ENCODE data around the gene AP3M1.

The AP3M1 gene

GRCh38 chr10:74103560-74104258, 46.9 kb downstream of the AP3M1 start:
- DNase-seq: no peak
- H3K9me3 ChIP-seq (ENCODE audit: control insufficient read depth, low read length): no peaks in the 10 kb centered on the region
- no peaks in the 10 kb centered on the region for H3K27me3 ChIP-seq (replicated peaks; ENCODE audit: control insufficient read depth, insufficient read depth, low read length, poor library complexity, severe bottlenecking)
- H3K27ac ChIP-seq (ENCODE audit: insufficient read depth, low read length, poor library complexity, severe bottlenecking): no peak overlapping the region
- H3K36me3 ChIP-seq (ENCODE audit: control insufficient read depth, insufficient read depth, low read length): peaks cover 58% of the 10 kb centered on the region
- H3K4me1 ChIP-seq (ENCODE audit: control insufficient read depth, insufficient read depth, low read length, poor library complexity, severe bottlenecking): no peaks in the 10 kb centered on the region
- no peak overlapping the region for H3K4me3 ChIP-seq (ENCODE audit: insufficient read depth, low read depth, low read length, poor library complexity, severe bottlenecking)

DNA sequence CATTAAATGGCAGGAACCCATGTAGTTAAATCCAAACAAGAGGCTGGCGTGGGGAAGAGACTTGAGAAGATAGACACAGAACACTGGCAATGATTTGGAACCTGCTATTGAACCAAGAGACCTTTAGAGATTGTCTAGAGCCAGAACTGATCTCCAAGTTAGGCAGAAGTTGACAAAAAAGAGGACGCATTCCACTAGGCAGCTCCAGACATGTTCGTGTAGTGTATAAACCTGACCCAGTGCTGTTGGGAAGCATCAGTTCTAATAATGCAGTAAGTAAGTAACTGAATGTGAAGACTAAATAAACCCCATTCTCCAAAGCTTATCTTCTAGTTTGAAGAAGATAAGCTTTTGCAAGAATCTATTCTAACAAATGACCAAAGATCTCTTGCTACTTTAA, 50.8 kb downstream of the AP3M1 start:
- H3K4me1 ChIP-seq (ENCODE audit: control insufficient read depth, insufficient read depth, low read length, poor library complexity, severe bottlenecking): no peaks in the 10 kb centered on the region
- no peak overlapping the region for H3K4me3 ChIP-seq (ENCODE audit: insufficient read depth, low read depth, low read length, poor library complexity, severe bottlenecking)
- H3K9me3 ChIP-seq (ENCODE audit: control insufficient read depth, low read length): no peaks in the 10 kb centered on the region
- peaks cover 65% of the 10 kb centered on the region for H3K36me3 ChIP-seq (ENCODE audit: control insufficient read depth, insufficient read depth, low read length)
- no peak overlapping the region for H3K27ac ChIP-seq (ENCODE audit: insufficient read depth, low read length, poor library complexity, severe bottlenecking)
- H3K27me3 ChIP-seq (replicated peaks; ENCODE audit: control insufficient read depth, insufficient read depth, low read length, poor library complexity, severe bottlenecking): no peaks in the 10 kb centered on the region
- DNase-seq: no peak

- no peak overlapping the region for H3K27ac ChIP-seq (ENCODE audit: insufficient read depth, low read length, poor library complexity, severe bottlenecking)
These were observed 51.2 kb downstream of the AP3M1 start for GRCh38 chr10:74099420-74099819.

GRCh38 chr10:74097776-74098175, 52.9 kb downstream of the AP3M1 start:
- H3K27ac ChIP-seq (ENCODE audit: insufficient read depth, low read length, poor library complexity, severe bottlenecking): no peak overlapping the region
- H3K9me3 ChIP-seq (ENCODE audit: control insufficient read depth, low read length): no peaks in the 10 kb centered on the region
- no peaks in the 10 kb centered on the region for H3K4me1 ChIP-seq (ENCODE audit: control insufficient read depth, insufficient read depth, low read length, poor library complexity, severe bottlenecking)
- H3K27me3 ChIP-seq (replicated peaks; ENCODE audit: control insufficient read depth, insufficient read depth, low read length, poor library complexity, severe bottlenecking): no peaks in the 10 kb centered on the region
- no peak for DNase-seq
- no peak overlapping the region for H3K4me3 ChIP-seq (ENCODE audit: insufficient read depth, low read depth, low read length, poor library complexity, severe bottlenecking)
- H3K36me3 ChIP-seq (ENCODE audit: control insufficient read depth, insufficient read depth, low read length): peaks cover 67% of the 10 kb centered on the region

More at GRCh38 chr10:74099420-74099819, 51.2 kb downstream of the AP3M1 start:
- no peaks in the 10 kb centered on the region for H3K9me3 ChIP-seq (ENCODE audit: control insufficient read depth, low read length)
- peaks cover 65% of the 10 kb centered on the region for H3K36me3 ChIP-seq (ENCODE audit: control insufficient read depth, insufficient read depth, low read length)
- no peak for DNase-seq
- no peaks in the 10 kb centered on the region for H3K27me3 ChIP-seq (replicated peaks; ENCODE audit: control insufficient read depth, insufficient read depth, low read length, poor library complexity, severe bottlenecking)
- no peak overlapping the region for H3K4me3 ChIP-seq (ENCODE audit: insufficient read depth, low read depth, low read length, poor library complexity, severe bottlenecking)
- no peaks in the 10 kb centered on the region for H3K4me1 ChIP-seq (ENCODE audit: control insufficient read depth, insufficient read depth, low read length, poor library complexity, severe bottlenecking)

GRCh38 chr10:74096777-74097176, 53.9 kb downstream of the AP3M1 start:
- peaks cover 72% of the 10 kb centered on the region for H3K36me3 ChIP-seq (ENCODE audit: control insufficient read depth, insufficient read depth, low read length)
- no peaks in the 10 kb centered on the region for H3K27me3 ChIP-seq (replicated peaks; ENCODE audit: control insufficient read depth, insufficient read depth, low read length, poor library complexity, severe bottlenecking)
- no peak overlapping the region for H3K27ac ChIP-seq (ENCODE audit: insufficient read depth, low read length, poor library complexity, severe bottlenecking)
- no peak overlapping the region for H3K4me3 ChIP-seq (ENCODE audit: insufficient read depth, low read depth, low read length, poor library complexity, severe bottlenecking)
- DNase-seq: no peak
- H3K4me1 ChIP-seq (ENCODE audit: control insufficient read depth, insufficient read depth, low read length, poor library complexity, severe bottlenecking): no peaks in the 10 kb centered on the region
- H3K9me3 ChIP-seq (ENCODE audit: control insufficient read depth, low read length): no peaks in the 10 kb centered on the region

- Histone ChIP-seq H3K4me1 (ENCODE audit: control insufficient read depth, insufficient read depth, low read length, poor library complexity, severe bottlenecking) (no peaks in the 10 kb centered on the region), H3K27me3 (replicated peaks; ENCODE audit: control insufficient read depth, insufficient read depth, low read length, poor library complexity, severe bottlenecking) (no peaks in the 10 kb centered on the region), H3K4me3 (ENCODE audit: insufficient read depth, low read depth, low read length, poor library complexity, severe bottlenecking) (no peak overlapping the region), H3K27ac (ENCODE audit: insufficient read depth, low read length, poor library complexity, severe bottlenecking) (no peak overlapping the region), H3K9me3 (ENCODE audit: control insufficient read depth, low read length) (no peaks in the 10 kb centered on the region), H3K36me3 (ENCODE audit: control insufficient read depth, insufficient read depth, low read length) (peaks cover 72% of the 10 kb centered on the region)
- no peak for DNase-seq
These were observed 56.4 kb downstream of the AP3M1 start for GRCh38 chr10:74094231-74094630.

DNA sequence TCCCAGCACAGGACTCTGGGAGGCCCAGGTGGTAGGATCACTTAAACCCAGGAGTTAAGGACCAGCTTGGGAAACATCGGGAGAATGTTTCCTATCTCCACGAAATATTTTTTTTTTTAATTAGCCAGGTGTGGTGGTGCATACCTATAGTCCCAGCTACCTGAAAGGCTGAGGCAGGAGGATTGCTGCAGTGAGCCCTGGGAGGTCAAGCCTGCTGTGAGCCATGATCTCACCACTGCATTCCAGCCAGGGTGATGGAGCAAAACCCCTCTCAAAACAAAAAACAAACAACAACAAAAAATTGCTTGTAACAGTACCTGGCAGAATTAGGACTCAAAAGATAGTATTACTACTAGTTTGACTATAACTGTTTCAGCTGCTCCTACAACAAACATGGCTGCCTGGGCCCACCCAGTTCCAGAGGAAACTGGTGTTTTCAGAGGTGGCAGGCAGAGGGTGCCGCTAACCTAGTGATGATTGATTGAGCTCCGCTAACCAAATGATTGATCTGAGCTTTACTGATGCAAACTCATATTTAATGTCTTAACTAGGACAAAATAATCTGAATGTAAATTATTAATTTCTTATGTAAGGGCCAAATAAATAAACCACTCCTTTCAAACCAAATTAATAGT, 57.0 kb downstream of the AP3M1 start:
- no peak for DNase-seq
- peaks cover 75% of the 10 kb centered on the region for H3K36me3 ChIP-seq (ENCODE audit: control insufficient read depth, insufficient read depth, low read length)

GRCh38 chr10:74092372-74092771, 58.3 kb downstream of the AP3M1 start:
- Histone ChIP-seq H3K27me3 (replicated peaks; ENCODE audit: control insufficient read depth, insufficient read depth, low read length, poor library complexity, severe bottlenecking) (no peaks in the 10 kb centered on the region), H3K4me3 (ENCODE audit: insufficient read depth, low read depth, low read length, poor library complexity, severe bottlenecking) (no peak overlapping the region), H3K9me3 (ENCODE audit: control insufficient read depth, low read length) (no peaks in the 10 kb centered on the region), H3K4me1 (ENCODE audit: control insufficient read depth, insufficient read depth, low read length, poor library complexity, severe bottlenecking) (no peaks in the 10 kb centered on the region), H3K36me3 (ENCODE audit: control insufficient read depth, insufficient read depth, low read length) (peaks cover 62% of the 10 kb centered on the region), H3K27ac (ENCODE audit: insufficient read depth, low read length, poor library complexity, severe bottlenecking) (no peak overlapping the region)
- no peak for DNase-seq

More for the DNA sequence above, 57.0 kb downstream of the AP3M1 start:
- no peaks in the 10 kb centered on the region for H3K9me3 ChIP-seq (ENCODE audit: control insufficient read depth, low read length)
- no peak overlapping the region for H3K27ac ChIP-seq (ENCODE audit: insufficient read depth, low read length, poor library complexity, severe bottlenecking)
- no peaks in the 10 kb centered on the region for H3K4me1 ChIP-seq (ENCODE audit: control insufficient read depth, insufficient read depth, low read length, poor library complexity, severe bottlenecking)
- no peaks in the 10 kb centered on the region for H3K27me3 ChIP-seq (replicated peaks; ENCODE audit: control insufficient read depth, insufficient read depth, low read length, poor library complexity, severe bottlenecking)
- H3K4me3 ChIP-seq (ENCODE audit: insufficient read depth, low read depth, low read length, poor library complexity, severe bottlenecking): no peak overlapping the region

GRCh38 chr10:74088722-74089121, 61.9 kb downstream of the AP3M1 start:
- H3K9me3 ChIP-seq (ENCODE audit: control insufficient read depth, low read length): no peaks in the 10 kb centered on the region
- H3K4me1 ChIP-seq (ENCODE audit: control insufficient read depth, insufficient read depth, low read length, poor library complexity, severe bottlenecking): no peaks in the 10 kb centered on the region
- H3K27me3 ChIP-seq (replicated peaks; ENCODE audit: control insufficient read depth, insufficient read depth, low read length, poor library complexity, severe bottlenecking): no peaks in the 10 kb centered on the region
- H3K4me3 ChIP-seq (ENCODE audit: insufficient read depth, low read depth, low read length, poor library complexity, severe bottlenecking): no peak overlapping the region
- peaks cover 50% of the 10 kb centered on the region for H3K36me3 ChIP-seq (ENCODE audit: control insufficient read depth, insufficient read depth, low read length)
- H3K27ac ChIP-seq (ENCODE audit: insufficient read depth, low read length, poor library complexity, severe bottlenecking): no peak overlapping the region
- DNase-seq: no peak

- Histone ChIP-seq H3K36me3 (ENCODE audit: control insufficient read depth, insufficient read depth, low read length) (peaks cover 46% of the 10 kb centered on the region), H3K27ac (ENCODE audit: insufficient read depth, low read length, poor library complexity, severe bottlenecking) (no peak overlapping the region), H3K27me3 (replicated peaks; ENCODE audit: control insufficient read depth, insufficient read depth, low read length, poor library complexity, severe bottlenecking) (no peaks in the 10 kb centered on the region), H3K4me3 (ENCODE audit: insufficient read depth, low read depth, low read length, poor library complexity, severe bottlenecking) (no peak overlapping the region), H3K9me3 (ENCODE audit: control insufficient read depth, low read length) (no peaks in the 10 kb centered on the region), H3K4me1 (ENCODE audit: control insufficient read depth, insufficient read depth, low read length, poor library complexity, severe bottlenecking) (no peaks in the 10 kb centered on the region)
- no peak for DNase-seq
These were observed 64.3 kb downstream of the AP3M1 start for GRCh38 chr10:74086317-74086716.

All from effector memory CD4-positive, alpha-beta T cell (primary cell).